HepG2 (cell line): ENCODE results near the gene GCNT2. TPM values are rescaled to one million over a fixed set of nuclear protein-coding genes. Genes with fewer than 3 reads are reported as not detected.

Source experiments
- ELK4 ChIP-seq: sonication (generic); formaldehyde crosslinking; IDR thresholded peaks from 2 replicates; pipeline ENCODE4 v1.9.0; 2021; ENCODE audit warnings: missing genetic modification reagents, borderline replicate concordance
- ERF ChIP-seq: IDR thresholded peaks from 2 replicates; pipeline ENCODE4 v1.6.1; 2018; ENCODE audit warnings: missing biosample characterization, missing genetic modification reagents
- FOXO1 ChIP-seq: sonication (generic); formaldehyde crosslinking; IDR thresholded peaks from 2 replicates; pipeline ENCODE4 v1.4.0; 2020; ENCODE audit warnings: missing genetic modification reagents
- GPBP1L1 ChIP-seq: sonication (generic); formaldehyde crosslinking; IDR thresholded peaks from 2 replicates; pipeline ENCODE4 v1.5.0; 2020; ENCODE audit warnings: mild to moderate bottlenecking, missing genetic modification reagents
- JUND ChIP-seq: sonication (generic); formaldehyde crosslinking; IDR thresholded peaks from 2 replicates; pipeline ENCODE4 v1.8.0; 2022; ENCODE audit warnings: mild to moderate bottlenecking, missing genetic modification reagents
- PAF1 ChIP-seq: IDR thresholded peaks from 2 replicates; pipeline ENCODE4 v1.6.1; 2016; ENCODE audit warnings: missing genetic modification reagents, missing compliant biosample characterization
- POLR2A ChIP-seq, 2 experiments: IDR thresholded peaks; 2 replicates each; pipeline ENCODE4 v1.6.1; 2011; ENCODE audit warnings: low read depth in 2 of 2, low read length in 2 of 2, mild to moderate bottlenecking in 1 of 2, moderate library complexity in 1 of 2; ENCODE audit not compliant: insufficient read depth in 1 of 2
- PRDM15 ChIP-seq: sonication (generic); formaldehyde crosslinking; IDR thresholded peaks from 2 replicates; pipeline ENCODE4 v1.4.0; 2020; ENCODE audit warnings: missing genetic modification reagents
- SIX4 ChIP-seq: sonication (generic); formaldehyde crosslinking; IDR thresholded peaks from 2 replicates; pipeline ENCODE4 v1.4.0; 2020; ENCODE audit warnings: missing genetic modification reagents
- TGIF2 ChIP-seq: IDR thresholded peaks from 2 replicates; pipeline ENCODE4 v1.6.1; 2016; ENCODE audit warnings: control low read depth, missing compliant biosample characterization
- ZSCAN20 ChIP-seq: sonication (generic); formaldehyde crosslinking; IDR thresholded peaks from 2 replicates; pipeline ENCODE4 v1.4.0; 2020; ENCODE audit warnings: missing genetic modification reagents, mild to moderate bottlenecking, borderline replicate concordance
- polyA plus RNA-seq, 8 experiments: library from polyadenylated mRNA; depleted of rRNA in 3 of 8; stranded (reverse) in 7 of 8; unstranded in 1 of 8; fragments of >200 nt; fragmentation: Illumina TruSeq in 4 of 8; extraction: Trizol in 4 of 8; gene quantifications; 2 replicates each; pipeline versions ENCODE4 v1.2.1 to v1.2.3, GENCODE V29; 2011 to 2016; ENCODE audit warnings: low read depth in 4 of 8, missing spikeins in 1 of 8, mixed read lengths in 1 of 8; ENCODE audit not compliant: insufficient read depth in 1 of 8
- total RNA-seq, 5 experiments: library from RNA; depleted of rRNA; stranded (reverse); fragments of >200 nt; fragmentation: Illumina TruSeq; extraction: Trizol; gene quantifications; 2 replicates each; pipeline ENCODE4 v1.2.3, GENCODE V29; 2016; ENCODE audit warnings: low read depth in 1 of 5
- TF ChIP-seq, protein P1 (sequence below): sonication (generic); formaldehyde crosslinking; IDR thresholded peaks from 2 replicates; pipeline ENCODE4 v1.4.0; 2020; ENCODE audit warnings: mild to moderate bottlenecking, missing genetic modification reagents
- TF ChIP-seq, protein P2 (sequence below): IDR thresholded peaks from 2 replicates; pipeline ENCODE4 v1.6.1; 2016; ENCODE audit warnings: mild to moderate bottlenecking

The GCNT2 gene
- total and polyA plus RNA-seq, 2 of the 13 experiments (the other 11 are each of a cell fraction or from before 2014, with no cell fraction given): 11.8 to 31.9 TPM

GRCh38 chr6:10529231-10529801 is 8.2 kb downstream of the GCNT2 start (continued):
- no peak for TF ChIP-seq PRDM15 (CRISPR knock-in tag)
- TF ChIP-seq PAF1 (CRISPR knock-in tag): no peak
- no peak for TF ChIP-seq JUND (CRISPR knock-in tag)
- TF ChIP-seq ZSCAN20 (CRISPR knock-in tag): no peak
- peak in 1 of 2 experiments; percentile 46; a peak in 1 of 4 replicates for TF ChIP-seq POLR2A (IDR thresholded peaks at IDR 0.05; ENCODE audit: insufficient read depth in 1 of 2, low read depth in 2 of 2, low read length in 2 of 2)
- TF ChIP-seq TGIF2 (CRISPR knock-in tag): 0 out of 2 replicates have a peak, but pooled peaks have one; percentile 42
- TF ChIP-seq ERF (CRISPR knock-in tag): peak; percentile 53; the same call in 1 of the 2 replicates
- TF ChIP-seq ELK4 (CRISPR knock-in tag): no peak
- no peak for TF ChIP-seq FOXO1 (CRISPR knock-in tag)
- TF ChIP-seq, protein P1, sequence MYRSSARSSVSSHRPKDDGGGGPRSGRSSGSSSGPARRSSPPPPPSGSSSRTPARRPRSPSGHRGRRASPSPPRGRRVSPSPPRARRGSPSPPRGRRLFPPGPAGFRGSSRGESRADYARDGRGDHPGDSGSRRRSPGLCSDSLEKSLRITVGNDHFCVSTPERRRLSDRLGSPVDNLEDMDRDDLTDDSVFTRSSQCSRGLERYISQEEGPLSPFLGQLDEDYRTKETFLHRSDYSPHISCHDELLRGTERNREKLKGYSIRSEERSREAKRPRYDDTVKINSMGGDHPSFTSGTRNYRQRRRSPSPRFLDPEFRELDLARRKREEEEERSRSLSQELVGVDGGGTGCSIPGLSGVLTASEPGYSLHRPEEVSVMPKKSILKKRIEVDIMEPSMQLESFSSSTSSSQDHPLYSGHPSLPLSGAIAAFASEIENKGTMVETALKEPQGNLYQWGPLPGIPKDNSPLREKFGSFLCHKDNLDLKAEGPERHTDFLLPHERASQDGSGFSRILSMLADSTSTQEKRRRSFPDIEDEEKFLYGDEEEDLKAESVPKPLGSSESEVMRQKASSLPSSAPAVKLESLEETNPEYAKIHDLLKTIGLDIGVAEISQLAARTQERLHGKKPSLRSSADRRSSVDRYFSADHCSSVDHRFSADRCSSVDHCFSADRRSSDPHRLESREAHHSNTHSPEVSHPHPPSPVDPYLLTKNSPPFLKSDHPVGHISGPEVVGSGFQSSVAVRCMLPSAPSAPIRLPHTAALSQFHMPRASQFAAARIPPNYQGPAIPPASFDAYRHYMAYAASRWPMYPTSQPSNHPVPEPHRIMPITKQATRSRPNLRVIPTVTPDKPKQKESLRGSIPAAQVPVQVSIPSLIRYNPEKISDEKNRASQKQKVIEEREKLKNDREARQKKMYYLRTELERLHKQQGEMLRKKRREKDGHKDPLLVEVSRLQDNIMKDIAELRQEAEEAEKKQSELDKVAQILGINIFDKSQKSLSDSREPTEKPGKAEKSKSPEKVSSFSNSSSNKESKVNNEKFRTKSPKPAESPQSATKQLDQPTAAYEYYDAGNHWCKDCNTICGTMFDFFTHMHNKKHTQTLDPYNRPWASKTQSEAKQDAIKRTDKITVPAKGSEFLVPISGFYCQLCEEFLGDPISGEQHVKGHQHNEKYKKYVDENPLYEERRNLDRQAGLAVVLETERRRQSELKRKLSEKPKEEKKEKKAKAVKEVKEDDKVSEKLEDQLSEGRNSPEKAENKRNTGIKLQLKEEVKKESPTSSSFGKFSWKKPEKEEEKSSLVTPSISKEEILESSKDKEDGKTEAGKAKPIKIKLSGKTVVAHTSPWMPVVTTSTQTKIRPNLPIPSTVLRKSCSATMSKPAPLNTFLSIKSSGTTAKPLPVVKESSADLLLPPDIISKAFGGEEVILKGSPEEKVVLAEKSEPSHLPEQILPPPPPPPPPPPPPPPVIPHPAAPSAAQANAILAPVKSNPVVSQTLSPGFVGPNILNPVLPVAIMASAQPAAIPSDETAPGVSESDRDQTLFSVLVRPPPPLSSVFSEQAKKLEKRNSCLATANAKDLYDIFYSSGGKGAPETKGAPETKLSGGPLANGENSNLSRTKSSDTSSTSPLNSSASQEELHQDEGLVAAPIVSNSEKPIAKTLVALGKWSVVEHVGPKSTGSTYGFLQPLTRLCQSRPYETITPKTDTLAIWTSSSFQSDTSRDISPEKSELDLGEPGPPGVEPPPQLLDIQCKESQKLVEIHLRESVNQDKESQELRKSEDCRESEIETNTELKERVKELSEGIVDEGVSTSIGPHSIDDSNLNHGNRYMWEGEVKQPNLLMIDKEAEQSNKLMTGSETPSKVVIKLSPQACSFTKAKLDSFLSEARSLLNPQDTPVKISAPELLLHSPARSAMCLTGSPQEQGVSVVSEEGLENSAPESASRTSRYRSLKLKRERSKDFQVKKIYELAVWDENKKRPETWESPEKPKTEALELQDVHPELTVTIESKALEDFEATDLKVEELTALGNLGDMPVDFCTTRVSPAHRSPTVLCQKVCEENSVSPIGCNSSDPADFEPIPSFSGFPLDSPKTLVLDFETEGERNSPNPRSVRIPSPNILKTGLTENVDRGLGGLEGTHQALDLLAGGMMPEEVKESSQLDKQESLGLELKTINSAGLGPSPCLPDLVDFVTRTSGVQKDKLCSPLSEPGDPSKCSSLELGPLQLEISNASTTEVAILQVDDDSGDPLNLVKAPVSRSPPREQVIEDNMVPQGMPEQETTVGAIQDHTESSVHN (CRISPR knock-in tag): no peak
- TF ChIP-seq GPBP1L1: no peak
- TF ChIP-seq, protein P2, sequence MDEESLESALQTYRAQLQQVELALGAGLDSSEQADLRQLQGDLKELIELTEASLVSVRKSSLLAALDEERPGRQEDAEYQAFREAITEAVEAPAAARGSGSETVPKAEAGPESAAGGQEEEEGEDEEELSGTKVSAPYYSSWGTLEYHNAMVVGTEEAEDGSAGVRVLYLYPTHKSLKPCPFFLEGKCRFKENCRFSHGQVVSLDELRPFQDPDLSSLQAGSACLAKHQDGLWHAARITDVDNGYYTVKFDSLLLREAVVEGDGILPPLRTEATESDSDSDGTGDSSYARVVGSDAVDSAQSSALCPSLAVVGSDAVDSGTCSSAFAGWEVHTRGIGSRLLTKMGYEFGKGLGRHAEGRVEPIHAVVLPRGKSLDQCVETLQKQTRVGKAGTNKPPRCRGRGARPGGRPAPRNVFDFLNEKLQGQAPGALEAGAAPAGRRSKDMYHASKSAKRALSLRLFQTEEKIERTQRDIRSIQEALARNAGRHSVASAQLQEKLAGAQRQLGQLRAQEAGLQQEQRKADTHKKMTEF: 0 out of 2 replicates have a peak, but pooled peaks have one; percentile 43
- TF ChIP-seq SIX4: no peak
